ENCODE data around the gene TADA3. TPM values are rescaled to one million over a fixed set of nuclear protein-coding genes. Genes with fewer than 3 reads are reported as not detected.

Gene TADA3
- total RNA-seq, 1 experiment from 2014 or later: 59.3 TPM

DNA sequence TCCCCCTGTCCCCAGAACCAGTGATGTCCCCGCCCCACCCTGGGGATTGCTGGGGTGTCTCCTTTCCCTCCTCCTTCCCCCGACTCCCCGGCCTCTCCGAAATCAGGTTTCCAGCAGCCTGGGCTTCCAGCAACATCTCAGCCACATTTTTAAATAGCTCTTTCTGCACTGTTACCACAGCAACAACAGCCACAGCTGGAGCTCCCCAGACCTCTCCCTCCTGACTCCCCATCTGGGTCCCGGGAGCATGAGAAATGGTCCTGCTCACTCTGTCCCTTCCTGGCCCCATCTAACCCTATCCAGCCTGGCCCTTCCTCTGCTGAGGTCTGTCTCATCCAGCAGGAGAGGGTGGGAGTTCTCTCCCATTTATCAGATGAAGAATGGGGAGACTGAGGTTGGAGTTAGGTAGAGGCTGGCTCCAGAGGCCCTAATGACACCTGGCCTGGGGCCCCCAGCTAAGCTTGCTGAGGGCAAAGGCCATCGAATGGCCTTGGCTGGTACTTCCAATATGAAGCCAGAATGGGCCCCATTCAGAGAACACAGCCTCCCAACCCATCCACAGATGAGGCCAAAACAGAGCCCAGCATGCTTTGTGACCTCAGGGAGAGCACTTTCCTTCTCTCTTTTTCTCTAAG is 24.0 kb downstream of the TADA3 start:
- no peaks in the 10 kb centered on the region for H3K9me3 ChIP-seq (replicated peaks)
- H3K27me3 ChIP-seq: no peaks in the 10 kb centered on the region
- DNase-seq: no peak
- no peak overlapping the region for H3K27ac ChIP-seq
- no peak overlapping the region for H3K4me3 ChIP-seq
- no peaks in the 10 kb centered on the region for H3K4me1 ChIP-seq
- H3K36me3 ChIP-seq: no peaks in the 10 kb centered on the region

DNA sequence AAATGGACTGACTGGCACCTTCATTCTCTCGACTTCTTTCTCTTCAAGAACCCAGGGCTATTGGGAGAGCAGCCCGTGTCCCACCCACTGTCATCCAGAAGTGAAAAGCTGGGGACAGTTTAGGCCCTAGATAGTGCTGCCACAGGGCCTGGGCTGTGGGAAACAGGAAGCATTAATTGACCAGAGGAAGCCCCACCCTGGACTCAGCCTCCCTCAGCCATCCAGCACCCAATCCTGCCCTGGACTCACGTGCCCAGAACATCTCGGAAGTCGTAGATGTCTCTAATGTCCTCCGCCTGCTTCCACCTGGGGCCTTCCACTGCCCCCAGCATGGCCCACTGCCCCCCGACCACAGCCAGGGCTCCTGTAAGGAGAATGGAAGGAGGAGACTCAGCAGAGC is 24.9 kb downstream of the TADA3 start:
- H3K4me1 ChIP-seq: no peaks in the 10 kb centered on the region
- H3K36me3 ChIP-seq: no peaks in the 10 kb centered on the region
- H3K4me3 ChIP-seq: no peak overlapping the region
- no peak overlapping the region for H3K27ac ChIP-seq
- no peaks in the 10 kb centered on the region for H3K9me3 ChIP-seq (replicated peaks)
- H3K27me3 ChIP-seq: no peaks in the 10 kb centered on the region
- no peak for DNase-seq

DNA sequence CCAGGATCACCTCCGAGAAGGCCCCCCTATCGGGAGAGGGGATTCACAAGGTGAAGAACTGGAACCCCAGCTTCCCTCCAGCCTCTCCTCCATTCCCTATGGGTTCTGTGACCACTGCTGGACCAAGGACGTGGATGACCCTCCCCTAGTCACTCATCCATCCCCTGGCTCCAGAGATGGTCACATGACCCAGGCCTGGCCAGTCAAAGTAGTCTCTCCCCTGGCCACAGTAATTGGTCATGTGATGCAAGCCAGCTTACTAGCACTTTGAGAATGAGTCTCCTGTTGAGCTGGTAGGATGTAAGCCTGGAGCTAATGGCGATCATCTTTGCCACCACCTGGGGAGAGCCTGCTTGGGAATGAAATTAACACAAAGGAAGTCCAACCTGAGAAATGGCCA is 26.4 kb downstream of the TADA3 start:
- DNase-seq: no peak
- Histone ChIP-seq H3K9me3 (replicated peaks) (no peaks in the 10 kb centered on the region), H3K4me3 (no peak overlapping the region), H3K27ac (no peak overlapping the region), H3K27me3 (no peaks in the 10 kb centered on the region), H3K4me1 (no peaks in the 10 kb centered on the region), H3K36me3 (no peaks in the 10 kb centered on the region)

DNA sequence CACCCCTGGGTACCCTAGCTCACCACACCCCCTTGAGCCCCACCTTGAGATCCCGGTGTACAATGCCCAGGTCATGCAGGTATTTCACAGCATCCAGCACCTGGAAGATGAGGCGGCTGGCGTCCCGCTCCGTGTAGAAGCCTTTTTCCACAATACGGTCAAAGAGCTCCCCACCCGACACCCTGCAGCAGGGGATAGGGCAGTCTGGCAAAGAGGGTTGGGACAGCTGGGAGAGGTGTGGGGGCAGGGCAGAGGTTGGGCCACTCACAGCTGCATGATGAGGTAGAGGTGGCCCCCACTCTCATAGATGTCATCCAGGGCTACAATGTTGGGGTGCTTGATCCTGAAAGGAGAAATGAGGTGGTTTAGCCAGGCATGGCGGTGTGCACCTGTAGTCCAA is 29.4 kb downstream of the TADA3 start:
- Histone ChIP-seq H3K27ac (no peak overlapping the region), H3K36me3 (peaks cover 5% of the 10 kb centered on the region), H3K4me3 (no peak overlapping the region), H3K9me3 (replicated peaks) (no peaks in the 10 kb centered on the region), H3K27me3 (no peaks in the 10 kb centered on the region), H3K4me1 (no peaks in the 10 kb centered on the region)
- DNase-seq: no peak

DNA sequence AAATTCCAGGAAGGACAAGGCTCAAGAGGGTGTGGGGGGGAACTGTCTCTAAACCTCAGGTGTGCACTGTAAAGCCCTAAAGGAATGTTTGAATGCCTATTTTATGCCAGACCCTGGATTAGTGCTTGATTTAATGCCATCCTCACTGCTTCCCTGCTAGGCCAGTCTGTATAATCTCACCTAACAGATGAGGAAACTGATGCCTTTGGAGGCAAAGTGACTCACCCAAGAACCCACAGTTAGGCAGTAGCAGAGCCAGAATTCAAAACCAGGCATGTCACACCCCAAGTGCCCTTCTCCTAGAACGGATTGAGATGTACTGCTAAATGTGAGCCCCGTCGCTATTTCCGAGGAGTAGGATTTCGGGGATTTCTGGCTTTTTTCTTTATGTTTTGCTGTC is 30.4 kb downstream of the TADA3 start:
- H3K9me3 ChIP-seq (replicated peaks): no peaks in the 10 kb centered on the region
- H3K27ac ChIP-seq: no peak overlapping the region
- H3K4me3 ChIP-seq: no peak overlapping the region
- no peaks in the 10 kb centered on the region for H3K27me3 ChIP-seq
- H3K36me3 ChIP-seq: peaks cover 8% of the 10 kb centered on the region
- H3K4me1 ChIP-seq: no peaks in the 10 kb centered on the region
- DNase-seq: no peak

DNA sequence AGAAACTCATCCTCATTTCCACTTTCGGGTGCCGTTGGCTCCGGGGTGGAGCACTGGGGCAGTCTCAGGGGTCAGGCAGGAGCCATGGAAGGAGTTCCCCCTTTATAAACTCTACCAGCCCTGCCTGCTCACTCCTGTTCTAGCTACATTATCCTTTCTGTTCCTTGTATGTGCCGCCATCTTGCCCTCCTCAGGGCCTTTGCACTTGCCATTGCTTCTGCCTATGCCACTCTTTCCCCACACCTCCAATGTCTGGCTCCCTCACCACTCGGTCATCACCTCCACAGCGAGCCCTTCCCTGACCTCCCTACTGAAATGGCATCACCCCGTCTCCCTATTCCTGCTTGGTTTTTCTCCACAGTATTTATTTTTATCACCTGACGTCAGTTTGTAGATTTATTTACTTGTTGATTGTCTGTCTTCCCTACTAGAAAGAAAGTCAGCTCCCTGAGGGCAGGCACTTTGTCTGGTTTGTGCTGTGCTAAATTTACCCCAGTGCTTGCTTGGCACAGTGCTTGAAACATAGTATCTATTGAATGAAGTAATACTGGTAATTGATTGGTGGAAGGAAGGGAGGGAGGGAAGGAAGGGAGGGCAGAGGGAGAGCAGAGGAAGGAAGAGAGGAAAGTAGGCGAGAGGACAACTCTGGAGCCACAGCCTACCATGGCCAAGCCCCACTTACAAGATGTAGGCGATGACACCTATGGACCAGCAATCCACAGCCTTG is 31.3 kb downstream of the TADA3 start:
- H3K27me3 ChIP-seq: no peaks in the 10 kb centered on the region
- H3K36me3 ChIP-seq: peaks cover 13% of the 10 kb centered on the region
- no peak overlapping the region for H3K27ac ChIP-seq
- no peaks in the 10 kb centered on the region for H3K4me1 ChIP-seq
- no peaks in the 10 kb centered on the region for H3K9me3 ChIP-seq (replicated peaks)
- no peak overlapping the region for H3K4me3 ChIP-seq
- DNase-seq: no peak

DNA sequence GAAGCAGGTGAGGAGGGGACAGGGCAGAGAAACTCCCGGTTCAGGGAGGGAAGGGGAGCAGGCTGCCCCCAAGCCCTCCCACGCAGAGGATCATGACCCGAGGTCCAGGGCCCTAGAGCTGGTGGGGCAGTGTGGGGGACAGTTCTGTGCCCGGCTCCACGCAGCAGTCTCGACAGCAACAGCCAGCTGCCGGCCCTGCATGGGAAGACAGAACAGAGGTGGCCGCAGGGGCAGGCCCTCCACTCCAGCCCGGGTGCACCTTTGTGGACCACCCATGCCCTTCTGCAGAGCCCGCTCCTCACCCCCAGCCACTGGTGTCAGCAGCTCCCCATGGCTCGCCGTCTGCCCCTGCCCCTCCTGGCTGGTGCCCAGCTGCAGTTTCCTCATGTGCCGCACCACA is 34.8 kb downstream of the TADA3 start:
- no peaks in the 10 kb centered on the region for H3K4me1 ChIP-seq
- no peak overlapping the region for H3K4me3 ChIP-seq
- H3K27ac ChIP-seq: no peak overlapping the region
- H3K36me3 ChIP-seq: peaks cover 19% of the 10 kb centered on the region
- no peaks in the 10 kb centered on the region for H3K9me3 ChIP-seq (replicated peaks)
- H3K27me3 ChIP-seq: no peaks in the 10 kb centered on the region
- no peak for DNase-seq

DNA sequence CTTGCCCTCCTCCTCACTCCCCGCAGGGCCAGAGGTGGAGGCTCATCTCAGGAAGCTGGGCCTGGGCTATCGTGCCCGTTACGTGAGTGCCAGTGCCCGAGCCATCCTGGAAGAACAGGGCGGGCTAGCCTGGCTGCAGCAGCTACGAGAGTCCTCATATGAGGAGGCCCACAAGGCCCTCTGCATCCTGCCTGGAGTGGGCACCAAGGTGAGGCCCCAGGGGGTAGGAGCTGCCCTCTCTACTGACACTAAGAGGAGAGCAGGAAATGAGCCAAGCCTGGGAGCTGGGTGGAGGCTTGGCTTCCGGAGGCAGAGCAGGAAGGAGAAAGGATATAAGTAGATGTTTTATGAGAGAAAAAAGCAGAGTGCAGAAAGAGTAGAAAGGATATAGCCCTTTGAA is 37.6 kb downstream of the TADA3 start:
- no peak overlapping the region for H3K27ac ChIP-seq
- H3K36me3 ChIP-seq: peaks cover 23% of the 10 kb centered on the region
- H3K9me3 ChIP-seq (replicated peaks): no peaks in the 10 kb centered on the region

DNA sequence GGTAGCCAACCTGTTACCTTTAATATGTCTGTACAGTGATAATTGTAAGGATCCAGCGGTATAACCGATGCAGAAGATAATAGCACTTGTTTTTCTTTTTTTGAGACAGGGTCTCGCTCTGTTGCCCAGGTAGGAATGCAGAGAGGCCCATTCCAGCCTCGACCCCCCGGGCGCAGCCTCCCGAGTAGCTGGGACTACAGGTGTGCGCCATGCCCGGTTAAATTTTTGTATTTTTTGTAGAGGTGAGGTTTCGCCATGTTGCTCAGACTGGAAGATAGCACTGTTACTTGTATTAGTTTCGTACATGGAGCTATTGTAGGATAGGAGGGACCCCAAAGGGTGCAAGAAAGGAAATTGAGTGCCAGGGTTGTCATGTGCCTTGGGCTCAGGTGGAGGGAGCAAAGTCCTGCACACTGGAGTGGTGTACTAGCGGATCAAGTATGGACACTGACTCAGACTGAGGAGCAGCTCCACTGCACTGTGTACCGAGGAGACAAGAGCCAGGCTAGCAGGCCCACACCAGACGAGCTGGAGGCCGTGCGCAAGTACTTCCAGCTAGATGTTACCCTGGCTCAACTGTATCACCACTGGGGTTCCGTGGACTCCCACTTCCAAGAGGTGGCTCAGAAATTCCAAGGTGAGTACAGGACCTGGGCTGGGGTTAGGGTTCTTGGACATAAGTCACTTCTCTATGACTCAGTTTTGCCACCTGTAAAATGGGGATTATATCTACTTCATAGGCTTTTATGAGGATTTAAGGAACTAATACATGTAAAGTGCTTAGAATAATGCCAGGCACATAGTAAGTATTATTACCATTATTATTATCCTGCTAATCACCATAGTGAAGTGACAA is 41.5 kb downstream of the TADA3 start:
- peak overlapping the region; percentile 66 for H3K4me3 ChIP-seq
- H3K27ac ChIP-seq: peak overlapping the region; percentile 78; the same call in 1 of the 2 replicates
- H3K27me3 ChIP-seq: no peaks in the 10 kb centered on the region
- H3K9me3 ChIP-seq (replicated peaks): no peaks in the 10 kb centered on the region
- peaks cover 20% of the 10 kb centered on the region for H3K36me3 ChIP-seq
- no peaks in the 10 kb centered on the region for H3K4me1 ChIP-seq
- peak in 1 of 2 experiments; percentile 29 for DNase-seq

More for the DNA sequence above, 37.6 kb downstream of the TADA3 start:
- no peaks in the 10 kb centered on the region for H3K4me1 ChIP-seq
- H3K4me3 ChIP-seq: no peak overlapping the region
- no peak for DNase-seq
- no peaks in the 10 kb centered on the region for H3K27me3 ChIP-seq

DNA sequence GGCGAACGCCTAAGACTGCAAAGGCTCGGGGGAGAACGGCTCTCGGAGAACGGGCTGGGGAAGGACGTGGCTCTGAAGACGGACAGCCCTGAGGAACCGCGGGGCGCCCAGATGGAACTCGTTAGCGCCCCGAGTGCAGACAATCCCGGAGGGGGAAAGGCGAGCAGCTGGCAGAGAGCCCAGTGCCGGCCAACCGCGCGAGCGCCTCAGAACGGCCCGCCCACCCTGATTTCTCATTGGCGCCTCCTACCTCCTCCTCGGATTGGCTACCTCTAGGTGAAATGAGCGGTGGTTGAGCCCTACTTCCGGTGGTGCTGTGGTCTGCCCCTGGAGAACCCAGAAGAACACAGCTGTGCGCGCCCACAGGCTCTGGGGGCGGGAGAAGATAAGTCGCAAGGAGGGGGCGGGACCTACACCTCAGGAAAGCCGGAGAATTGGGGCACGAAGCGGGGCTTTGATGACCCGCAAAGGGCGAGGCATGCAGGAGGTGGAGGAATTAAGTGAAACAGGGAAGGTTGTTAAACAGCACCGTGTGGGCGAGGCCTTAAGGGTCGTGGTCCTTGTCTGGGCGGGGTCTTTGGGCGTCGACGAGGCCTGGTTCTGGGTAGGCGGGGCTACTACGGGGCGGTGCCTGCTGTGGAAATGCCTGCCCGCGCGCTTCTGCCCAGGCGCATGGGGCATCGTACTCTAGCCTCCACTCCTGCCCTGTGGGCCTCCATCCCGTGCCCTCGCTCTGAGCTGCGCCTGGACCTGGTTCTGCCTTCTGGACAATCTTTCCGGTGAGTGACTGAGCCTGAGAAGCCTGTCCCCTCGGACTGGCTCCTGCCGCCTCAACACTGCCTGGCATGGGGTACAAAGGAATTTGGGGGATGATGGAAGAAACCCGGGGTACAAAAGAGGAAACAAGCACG is 42.4 kb downstream of the TADA3 start, which contains the start of gene OGG1:
TSS of gene OGG1 (plus strand) at position 308 of the 911 bp plus-strand sequence. CDS start at position 643, 335 bp downstream.
- no peaks in the 10 kb centered on the region for H3K4me1 ChIP-seq
- no peaks in the 10 kb centered on the region for H3K9me3 ChIP-seq (replicated peaks)
- no peaks in the 10 kb centered on the region for H3K27me3 ChIP-seq
- DNase-seq: peak; percentile 98 to 99
- H3K36me3 ChIP-seq: peaks cover 23% of the 10 kb centered on the region
- H3K4me3 ChIP-seq: peak within 1 kb of the TSS; percentile 66
- H3K27ac ChIP-seq: peak within 1 kb of the TSS; percentile 78

DNA sequence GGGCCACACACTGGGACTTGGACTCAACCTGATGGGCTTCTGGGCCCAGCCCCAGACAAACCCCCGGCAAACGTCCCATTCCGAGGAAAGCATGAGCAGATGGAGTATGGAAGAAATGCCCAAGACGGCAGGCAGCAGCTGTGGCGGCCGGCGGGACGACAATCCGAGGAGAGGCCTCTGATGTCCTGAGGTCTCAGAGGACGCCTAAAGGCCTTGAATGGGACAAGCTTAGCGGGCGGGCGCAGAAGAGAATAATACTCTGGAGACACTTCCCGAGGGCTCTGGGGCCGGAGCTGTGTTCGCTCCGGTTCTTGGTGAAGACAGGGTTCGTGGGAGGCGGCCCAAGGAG is 43.0 kb downstream of the TADA3 start:
- peak in 1 of 2 experiments; percentile 69 for DNase-seq
- H3K36me3 ChIP-seq: peaks cover 28% of the 10 kb centered on the region
- H3K27ac ChIP-seq: peak overlapping the region; percentile 78

DNA sequence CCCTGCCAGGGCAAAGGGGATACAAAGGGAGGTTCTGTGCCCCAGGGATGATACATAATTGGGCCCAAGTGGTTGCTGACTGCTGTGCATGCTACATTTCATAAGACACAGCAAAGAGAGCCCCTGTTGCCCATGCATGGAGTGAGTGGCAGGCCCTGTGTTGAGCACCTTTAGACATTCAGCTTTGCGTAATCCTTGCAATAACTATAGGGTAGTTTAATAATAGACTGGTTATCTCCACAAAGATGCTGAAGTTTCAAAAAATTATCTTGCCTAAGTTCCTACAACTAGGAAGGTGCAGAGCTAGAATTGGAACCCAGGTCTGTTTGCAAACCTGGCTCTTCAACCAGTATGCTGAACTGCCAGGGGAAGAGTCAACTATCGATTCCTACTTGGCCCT is 44.2 kb downstream of the TADA3 start:
- Histone ChIP-seq H3K27ac (no peak overlapping the region), H3K9me3 (replicated peaks) (no peaks in the 10 kb centered on the region), H3K36me3 (peaks cover 40% of the 10 kb centered on the region), H3K4me3 (no peak overlapping the region), H3K27me3 (no peaks in the 10 kb centered on the region), H3K4me1 (no peaks in the 10 kb centered on the region)
- DNase-seq: no peak

More for the DNA sequence above, 43.0 kb downstream of the TADA3 start:
- Histone ChIP-seq H3K9me3 (replicated peaks) (no peaks in the 10 kb centered on the region), H3K4me3 (peak overlapping the region; percentile 66), H3K4me1 (no peaks in the 10 kb centered on the region), H3K27me3 (no peaks in the 10 kb centered on the region)

DNA sequence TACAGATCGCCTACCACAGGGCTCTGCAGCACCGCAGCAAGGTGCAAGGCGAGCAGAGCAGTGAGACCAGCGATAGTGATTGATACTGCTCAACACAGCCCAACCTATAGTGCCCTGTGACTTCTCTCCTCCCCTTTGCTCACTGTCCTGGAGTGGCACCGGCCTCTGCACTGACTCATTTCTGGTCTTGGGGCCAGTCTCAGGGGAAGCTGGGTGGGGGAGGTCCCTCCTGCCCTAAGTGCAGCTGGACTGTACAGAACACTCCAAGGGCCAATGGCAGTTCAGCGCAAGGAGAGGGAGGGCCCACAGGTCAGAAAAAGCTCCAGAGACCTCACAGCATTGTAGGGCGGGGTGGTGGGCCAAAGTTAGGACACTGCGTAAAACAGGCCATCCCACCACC is 45.0 kb downstream of the TADA3 start:
- H3K9me3 ChIP-seq (replicated peaks): no peaks in the 10 kb centered on the region
- no peak for DNase-seq
- no peaks in the 10 kb centered on the region for H3K4me1 ChIP-seq
- H3K27ac ChIP-seq: no peak overlapping the region
- no peaks in the 10 kb centered on the region for H3K27me3 ChIP-seq
- H3K36me3 ChIP-seq: peaks cover 48% of the 10 kb centered on the region
- H3K4me3 ChIP-seq: no peak overlapping the region

DNA sequence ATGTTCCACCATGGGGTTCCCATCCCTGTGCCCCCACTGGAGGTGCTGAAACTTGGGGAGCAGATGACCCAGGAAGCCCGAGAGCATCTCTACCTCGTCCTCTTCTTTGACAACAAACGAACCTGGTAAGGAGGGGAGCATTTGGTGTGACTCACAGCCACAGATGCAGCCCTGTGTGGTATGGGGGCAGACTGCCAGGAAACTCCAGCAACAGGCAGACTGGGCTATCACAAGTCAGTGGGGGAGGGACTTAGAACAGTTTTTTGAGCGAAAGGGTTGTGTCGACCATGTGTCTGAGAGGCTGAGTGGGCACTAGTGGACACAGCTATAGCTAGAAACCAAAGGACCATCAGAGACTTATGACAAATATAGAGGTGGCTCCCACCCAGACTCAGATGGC is 45.9 kb downstream of the TADA3 start:
- H3K9me3 ChIP-seq (replicated peaks): no peaks in the 10 kb centered on the region
- H3K27me3 ChIP-seq: no peaks in the 10 kb centered on the region
- H3K36me3 ChIP-seq: peaks cover 50% of the 10 kb centered on the region
- no peaks in the 10 kb centered on the region for H3K4me1 ChIP-seq
- no peak overlapping the region for H3K4me3 ChIP-seq
- H3K27ac ChIP-seq: no peak overlapping the region
- no peak for DNase-seq

Data from SJCRH30 (cell line).